Right lobe of liver (tissue), 6 donors: ENCODE data around the gene MYOM1. TPM values are rescaled to one million over a fixed set of nuclear protein-coding genes. Genes with fewer than 3 reads are reported as not detected.

Experiments used
- ATAC-seq, 4 donors: fragments of 200-7000 bp; cut with Tn5 transposase; one replicate each; pipeline ENCODE4 v1.9.1; 2020; ENCODE audit warnings: mild to moderate bottlenecking in 4 of 4, moderate library complexity in 4 of 4
- DNase-seq, 3 donors: peaks; one replicate each; pipeline ENCODE4 v3.0.0-alpha.2; 2020
- H3K27ac ChIP-seq, 3 donors: fragments of 200-600 bp; one replicate each; pipeline ENCODE4 v1.8.0; 2022
- H3K27me3 ChIP-seq, 2 donors: fragments of 200-600 bp; one replicate each; pipeline ENCODE4 v1.8.0; 2022
- H3K36me3 ChIP-seq, 4 donors: fragments of 200-600 bp; sonication (generic) in 1 of 4; one replicate each; pipeline versions ENCODE4 v1.5.1 to v1.8.0; 2017 to 2022; ENCODE audit warnings: control low read depth in 1 of 4
- H3K4me1 ChIP-seq, 4 donors: fragments of 200-600 bp; sonication (generic) in 1 of 4; one replicate each; pipeline versions ENCODE4 v1.5.1 to v1.8.0; 2017 to 2022; ENCODE audit warnings: control low read depth in 1 of 4
- H3K4me3 ChIP-seq, 3 donors: fragments of 200-600 bp; one replicate each; pipeline ENCODE4 v1.8.0; 2022
- H3K9me3 ChIP-seq, 4 donors: fragments of 200-600 bp; sonication (generic) in 1 of 4; one replicate each; pipeline versions ENCODE4 v1.5.1 to v1.8.0; 2017 to 2022; ENCODE audit warnings: control low read depth in 1 of 4
- CTCF ChIP-seq, 4 donors: fragments of 200-600 bp in 3 of 4; fragments of 450-650 bp in 1 of 4; IDR thresholded peaks; one replicate each; pipeline versions ENCODE4 v1.5.1 to v1.8.0; 2016 to 2022; ENCODE audit warnings: antibody characterized with exemption in 4 of 4, mild to moderate bottlenecking in 2 of 4
- POLR2A ChIP-seq: fragments of 450-650 bp; IDR thresholded peaks from one replicate; pipeline ENCODE4 v1.6.1; 2017; ENCODE audit warnings: antibody characterized with exemption, mild to moderate bottlenecking
- WGBS: methylation state at CpG from one replicate; pipeline ENCODE4 v1.1.6; 2018; ENCODE audit warnings: low coverage, low lambda C conversion rate; ENCODE audit not compliant: insufficient coverage; ENCODE audit errors: missing lambda C conversion rate; 5-methylcytosine and 5-hydroxymethylcytosine counted together
- intact Hi-C, 2 donors: fragments of 100-400 bp; cut with DNase I; formaldehyde crosslinking; loops; one replicate each; pipeline versions ENCODE4 v1.11.2 to v1.14.1; 2022
- total RNA-seq, 6 experiments: library from RNA; depleted of rRNA in 2 of 6; stranded (reverse); fragments of >200 nt in 2 of 6; fragmentation: NEBNext Ultra II Directional in 3 of 6; extraction: Animal tissue kit (Norgen Biotek cat#: 25700) in 3 of 6; gene quantifications; one replicate each; pipeline versions ENCODE4 v1.1.0 to v1.2.4, GENCODE V29; 2016 to 2023
- donor health status: DM: no; HTN: yes; CAD: no.
- donor health status: DM: no; HTN: no; CAD: no.
- donor health status: DM: no; HTN: no; CAD: no.
- donor health status: DM: no; HTN: yes; CAD: no.
- donor health status: DM: no; HTN: yes; CAD: no.

MYOM1 gene
- total RNA-seq, 6 experiments from 2014 or later, result 3.1 to 64.5 (median 19.1) TPM

- intact Hi-C loops, result no loop called here
- WGBS, result 73% methylated on average over 6 of the region's 6 CpGs
Observed at GRCh38 chr18:3111523-3112240, 108.1 kb downstream of the MYOM1 start.

DNA sequence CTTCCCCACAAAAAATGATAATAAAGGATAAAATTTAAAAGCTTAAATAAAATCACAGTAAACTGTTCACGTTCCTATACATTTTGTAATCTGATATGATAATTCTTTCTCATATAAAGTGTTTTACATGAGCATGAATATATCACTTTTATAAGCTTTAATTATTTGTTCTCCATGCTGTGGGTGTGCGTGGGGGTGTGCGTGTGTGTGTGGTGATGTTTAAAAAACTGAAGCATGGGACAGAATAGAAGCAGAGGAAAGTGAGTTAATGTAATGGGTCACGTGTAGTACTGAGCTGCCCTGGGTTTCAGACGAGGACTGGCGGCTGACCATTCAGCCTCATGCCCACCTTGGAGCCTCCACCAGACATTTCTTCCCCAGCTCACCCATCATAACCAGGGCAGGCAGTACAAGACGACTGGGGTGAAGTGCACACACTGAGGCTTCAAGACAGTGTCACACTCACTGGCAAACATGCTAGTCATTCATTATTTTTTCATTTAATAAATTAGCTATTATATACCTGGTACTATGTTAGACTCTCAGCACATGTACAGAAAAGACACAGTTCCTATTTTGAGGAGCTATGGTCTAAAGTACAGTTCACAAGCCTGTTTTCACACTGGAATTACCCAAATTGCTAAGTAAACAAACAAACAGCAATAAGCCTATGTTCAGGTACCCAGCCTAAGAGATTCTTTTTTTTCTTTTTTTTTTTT, 109.6 kb downstream of the MYOM1 start:
- peaks cover 0 to 13% (median 3%) of the 10 kb centered on the region in 4 donors for H3K36me3 ChIP-seq
- no peak overlapping the region for H3K4me3 ChIP-seq
- H3K9me3 ChIP-seq, result no peaks in the 10 kb centered on the region
- no peak for DNase-seq
- H3K27ac ChIP-seq, result no peak overlapping the region
- no peaks in the 10 kb centered on the region for H3K4me1 ChIP-seq
- H3K27me3 ChIP-seq, result no peaks in the 10 kb centered on the region
- 86% methylated on average over 5 of the region's 7 CpGs for WGBS
- TF ChIP-seq CTCF (IDR thresholded peaks at IDR 0.05) (no peak), POLR2A (no peak)
- no peak for ATAC-seq
- intact Hi-C loops, result no loop called here

More at GRCh38 chr18:3111523-3112240, 108.1 kb downstream of the MYOM1 start:
- DNase-seq (no peak), ATAC-seq (no peak)
- Histone ChIP-seq H3K27me3 (no peaks in the 10 kb centered on the region), H3K27ac (no peak overlapping the region), H3K36me3 (peaks cover 0 to 13% (median 3%) of the 10 kb centered on the region in 4 donors), H3K4me1 (peaks cover 0 to 3% (median under 1%) of the 10 kb centered on the region in 4 donors), H3K9me3 (no peaks in the 10 kb centered on the region), H3K4me3 (no peak overlapping the region)
- TF ChIP-seq CTCF (IDR thresholded peaks at IDR 0.05) (no peak), POLR2A (no peak)

- peaks cover 0 to 13% (median 3%) of the 10 kb centered on the region in 4 donors for H3K36me3 ChIP-seq
- no peak overlapping the region for H3K4me3 ChIP-seq
- H3K4me1 ChIP-seq, result no peaks in the 10 kb centered on the region
- DNase-seq (no peak), ATAC-seq (no peak)
- no peaks in the 10 kb centered on the region for H3K9me3 ChIP-seq
- H3K27me3 ChIP-seq, result no peaks in the 10 kb centered on the region
- H3K27ac ChIP-seq, result no peak overlapping the region
- intact Hi-C loops, result no loop called here
- TF ChIP-seq POLR2A, result no peak
- TF ChIP-seq CTCF (IDR thresholded peaks at IDR 0.05), result no peak
Observed at GRCh38 chr18:3107740-3108151, 112.0 kb downstream of the MYOM1 start.

- no peaks in the 10 kb centered on the region for H3K9me3 ChIP-seq
- WGBS, result 65% methylated on average over 4 of the region's 6 CpGs
- ATAC-seq (peak; percentile 41 to 71 (median 53)), DNase-seq (no peak)
- H3K36me3 ChIP-seq, result peaks cover 3 to 12% (median 7%) of the 10 kb centered on the region in 4 donors
- no peak overlapping the region for H3K27ac ChIP-seq
- intact Hi-C loops, result no loop called here
- no peak for TF ChIP-seq CTCF (IDR thresholded peaks at IDR 0.05)
- no peaks in the 10 kb centered on the region for H3K4me1 ChIP-seq
- no peak overlapping the region for H3K4me3 ChIP-seq
- H3K27me3 ChIP-seq, result no peaks in the 10 kb centered on the region
Observed at GRCh38 chr18:3104190-3105054, 115.3 kb downstream of the MYOM1 start.
